ENCODE data around the gene SIRT3.
"Not testable (repeated sequence)": the region's sequence is repeated elsewhere in the genome, so short reads cannot be mapped to it uniquely, and the experiment has no call there.

Gene SIRT3

DNA sequence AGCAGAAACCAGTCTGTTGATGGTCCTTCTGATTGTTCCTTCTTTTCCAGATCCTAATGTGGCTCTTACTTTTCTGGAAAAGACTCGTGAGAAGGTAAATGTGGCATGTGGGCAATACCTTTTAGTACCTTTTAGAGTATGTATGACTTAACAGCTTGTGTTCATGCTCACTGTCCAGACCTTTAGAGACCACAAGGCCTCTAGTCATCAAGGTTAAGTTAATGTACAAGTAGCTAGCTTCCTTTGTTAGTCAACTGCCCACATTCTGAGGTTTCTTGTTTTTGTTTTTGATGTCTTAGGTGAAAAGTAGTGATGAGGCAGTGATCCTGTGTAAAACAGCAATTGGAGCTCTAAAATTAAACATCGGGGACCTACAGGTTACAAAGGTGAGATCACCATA, 8.2 kb upstream of the SIRT3 start:
- DNase-seq, result no peak

DNA sequence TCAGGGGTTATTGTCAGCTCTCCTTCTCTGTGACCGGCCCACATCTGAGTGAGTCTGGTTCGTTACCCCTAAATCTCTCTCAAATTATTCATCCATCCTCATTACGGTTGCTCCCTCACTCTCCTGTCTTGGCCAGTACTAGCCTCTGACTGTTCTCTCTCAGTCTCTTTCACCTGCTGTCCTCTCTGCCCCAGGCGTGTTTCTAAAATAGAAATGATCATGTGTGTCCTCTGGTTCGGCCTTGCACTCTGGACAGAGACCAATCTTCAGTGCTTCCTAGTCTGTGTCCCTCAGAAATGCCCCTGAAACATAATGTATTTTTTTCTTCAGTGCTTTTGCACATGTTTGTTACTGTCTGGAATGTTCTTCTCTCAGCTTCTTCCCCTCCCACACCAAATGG, 5.5 kb upstream of the SIRT3 start:
- no peak for DNase-seq

DNA sequence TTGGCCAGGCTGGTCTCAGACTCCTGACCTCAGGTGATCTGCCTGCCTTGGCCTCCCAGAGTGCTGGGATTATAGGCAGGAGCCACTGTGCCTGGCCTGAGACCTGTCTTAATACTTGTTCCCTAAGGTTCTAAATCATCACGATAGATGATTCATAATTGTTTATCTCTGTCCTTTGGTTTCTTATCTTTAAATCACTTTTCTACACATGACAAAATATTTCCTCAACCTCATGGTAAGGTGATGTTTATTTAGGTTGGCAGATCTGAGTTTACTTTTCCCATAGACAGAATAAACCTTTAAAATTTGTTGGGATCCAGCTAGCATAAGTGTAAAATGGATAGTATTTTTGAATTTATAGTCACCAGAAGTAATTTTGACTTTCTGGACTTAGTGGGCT, 4.2 kb upstream of the SIRT3 start:
- no peak for DNase-seq

DNA sequence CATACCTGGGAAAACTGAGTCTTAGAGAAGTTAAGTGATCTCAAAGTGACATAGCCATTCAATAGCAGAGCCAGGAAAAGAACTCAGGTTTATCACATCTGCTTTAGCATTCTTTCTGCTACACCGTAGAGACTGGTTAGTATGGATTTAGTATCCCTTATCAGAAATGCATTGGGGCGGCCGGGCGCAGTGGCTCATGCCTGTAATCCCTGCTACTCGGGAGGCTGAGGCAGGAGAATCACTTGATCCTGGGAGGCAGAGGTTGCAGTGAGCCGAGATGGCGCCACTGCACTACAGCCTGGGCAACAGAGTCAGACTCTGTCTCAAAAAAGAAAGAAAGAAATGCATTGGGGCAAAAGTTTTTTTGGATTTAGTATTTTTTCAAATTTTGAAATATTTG, 2.2 kb upstream of the SIRT3 start:
- not testable (repeated sequence) for DNase-seq

DNA sequence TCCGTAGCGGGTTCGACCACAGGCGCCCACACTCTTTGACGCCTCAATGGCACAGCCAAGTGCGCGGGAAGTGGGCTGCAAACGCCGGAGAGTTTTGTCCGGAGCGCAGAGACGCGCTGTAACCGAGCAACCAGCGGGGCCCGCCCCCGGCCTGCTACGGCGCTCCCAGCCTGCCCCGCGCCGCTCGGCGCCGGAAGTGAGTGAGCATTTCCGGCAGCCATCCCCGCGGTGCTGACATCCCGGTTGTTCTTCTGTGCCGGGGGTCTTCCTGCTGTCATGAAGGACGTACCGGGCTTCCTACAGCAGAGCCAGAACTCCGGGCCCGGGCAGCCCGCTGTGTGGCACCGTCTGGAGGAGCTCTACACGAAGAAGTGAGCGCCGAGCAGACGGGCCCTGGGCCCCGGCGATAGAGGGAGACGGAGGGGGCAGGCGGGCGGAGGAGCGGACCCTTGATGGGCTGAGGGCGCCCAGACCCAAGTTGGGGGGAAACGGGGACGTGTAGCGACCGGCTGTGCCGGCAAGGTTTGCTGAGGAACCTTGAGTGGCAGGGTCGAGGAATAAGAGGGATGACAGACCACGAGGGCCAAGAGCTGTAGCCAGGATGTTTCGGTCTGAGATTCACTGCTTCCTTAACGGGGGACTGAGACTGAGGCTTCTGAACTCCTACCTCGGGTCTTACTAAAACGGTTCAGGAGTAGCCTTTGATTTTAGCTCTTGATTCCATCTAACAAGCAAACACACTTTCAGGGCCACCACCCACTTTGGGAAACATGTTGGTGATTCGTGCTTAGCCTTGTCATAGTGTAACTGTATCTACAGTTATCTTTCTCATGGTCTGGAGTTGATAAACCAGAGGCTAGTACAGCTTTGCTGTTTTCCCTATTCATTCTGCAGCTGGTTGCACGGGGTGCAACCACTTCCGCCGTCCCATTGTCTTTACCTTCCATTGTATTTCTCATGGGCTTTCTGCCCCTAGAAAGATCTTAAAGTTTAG, 929 bp upstream of the SIRT3 start, which contains the start of gene PSMD13:
PSMD13 (plus strand) TSS at position 203 of the 994 bp plus-strand sequence; CDS start at position 277, 74 bp downstream.
- DNase-seq, result peak in 57 of 58 donors; percentile 31 to 89 (median 78)

DNA sequence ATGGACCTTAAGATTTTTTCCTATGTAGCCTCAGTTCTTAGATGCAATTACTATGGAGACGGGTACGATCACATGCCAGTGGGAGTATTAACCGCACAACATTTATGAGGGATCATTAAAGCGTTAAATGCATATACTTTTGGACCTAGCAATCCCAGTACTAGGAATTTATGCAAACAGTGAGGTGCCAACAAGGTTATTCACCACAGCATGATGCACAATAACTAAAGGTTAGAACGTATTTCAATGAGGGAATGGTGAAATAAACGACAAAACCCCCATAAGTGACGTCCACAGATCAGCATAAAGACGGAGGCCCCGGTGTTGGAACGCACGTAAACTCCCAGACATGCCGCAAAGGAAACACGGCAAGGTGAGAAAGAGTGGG, 539 bp downstream of the SIRT3 start:
- no peak for DNase-seq

DNA sequence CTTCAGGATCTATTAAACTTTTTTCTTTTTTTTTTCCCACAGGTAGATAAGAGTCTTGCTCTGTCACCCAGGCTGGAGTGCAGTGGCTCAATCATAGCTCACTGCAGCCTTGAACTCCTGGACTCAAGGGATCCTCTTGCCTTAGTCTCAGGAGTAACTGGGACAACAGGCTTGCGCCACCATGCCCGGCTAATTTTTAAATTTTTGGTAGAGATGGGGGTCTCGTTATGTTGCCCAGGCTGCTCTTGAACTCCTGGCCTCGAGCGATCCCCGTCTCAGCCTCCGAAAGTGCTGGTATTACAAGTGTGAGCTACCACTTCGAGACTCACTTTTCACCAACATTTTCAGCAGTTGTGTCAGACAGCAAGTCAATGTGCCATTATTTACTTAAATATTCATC, 962 bp downstream of the SIRT3 start:
- DNase-seq, result no peak

DNA sequence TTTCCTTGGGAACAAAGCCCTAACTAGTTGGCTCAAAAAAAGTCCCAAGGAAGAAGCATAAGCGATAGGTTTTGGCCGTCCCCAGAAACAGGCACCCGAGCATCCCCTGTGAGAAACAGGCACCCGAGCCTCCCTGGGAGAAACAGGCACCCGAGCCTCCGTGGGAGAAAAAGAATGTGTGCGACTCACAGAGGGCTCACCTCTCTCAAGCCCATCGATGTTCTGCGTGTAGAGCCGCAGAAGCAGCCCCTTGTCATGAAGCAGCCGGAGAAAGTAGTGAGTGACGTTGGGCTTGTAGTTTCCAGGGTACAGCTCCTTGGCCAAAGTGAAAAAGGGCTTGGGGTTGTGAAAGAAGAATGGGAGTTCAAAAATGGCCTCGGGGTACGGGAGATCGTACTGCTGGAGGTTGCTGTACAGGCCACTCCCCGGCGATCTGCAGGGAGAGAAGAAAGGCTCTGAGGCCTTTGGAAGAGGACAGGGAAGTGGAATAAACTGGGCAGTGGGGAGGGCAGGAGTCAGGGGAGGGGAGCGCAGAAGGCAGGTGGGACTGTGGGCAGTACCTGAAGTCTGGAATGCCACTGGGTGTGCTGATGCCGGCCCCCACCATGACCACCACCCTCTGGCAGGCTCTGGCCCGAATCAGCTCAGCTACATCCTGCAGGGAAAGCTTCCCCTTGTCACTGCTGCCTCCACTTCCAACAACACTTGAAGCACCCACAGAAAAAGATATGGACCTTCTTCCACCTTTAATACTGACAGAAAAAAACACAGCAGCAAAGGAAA, 3.2 kb downstream of the SIRT3 start:
- DNase-seq, result no peak

DNA sequence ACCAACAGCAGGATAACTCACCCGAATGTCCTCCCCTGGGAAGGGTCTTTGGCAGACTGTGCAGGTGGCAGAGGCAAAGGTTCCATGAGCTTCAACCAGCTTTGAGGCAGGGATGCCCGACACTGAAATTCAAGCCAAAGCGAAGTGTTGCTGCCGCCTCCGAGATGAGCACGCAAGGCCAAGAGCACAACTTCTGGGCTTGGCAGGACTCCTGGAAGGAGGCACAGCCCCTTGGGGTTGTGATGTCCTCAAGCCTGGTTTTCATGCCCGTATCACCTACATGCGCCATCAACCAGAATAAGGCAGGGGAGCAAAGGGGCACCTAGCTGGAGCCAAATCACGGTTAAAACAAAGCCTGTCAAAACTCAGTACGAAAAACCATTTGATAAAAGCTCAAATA, 5.7 kb downstream of the SIRT3 start:
- no peak for DNase-seq

DNA sequence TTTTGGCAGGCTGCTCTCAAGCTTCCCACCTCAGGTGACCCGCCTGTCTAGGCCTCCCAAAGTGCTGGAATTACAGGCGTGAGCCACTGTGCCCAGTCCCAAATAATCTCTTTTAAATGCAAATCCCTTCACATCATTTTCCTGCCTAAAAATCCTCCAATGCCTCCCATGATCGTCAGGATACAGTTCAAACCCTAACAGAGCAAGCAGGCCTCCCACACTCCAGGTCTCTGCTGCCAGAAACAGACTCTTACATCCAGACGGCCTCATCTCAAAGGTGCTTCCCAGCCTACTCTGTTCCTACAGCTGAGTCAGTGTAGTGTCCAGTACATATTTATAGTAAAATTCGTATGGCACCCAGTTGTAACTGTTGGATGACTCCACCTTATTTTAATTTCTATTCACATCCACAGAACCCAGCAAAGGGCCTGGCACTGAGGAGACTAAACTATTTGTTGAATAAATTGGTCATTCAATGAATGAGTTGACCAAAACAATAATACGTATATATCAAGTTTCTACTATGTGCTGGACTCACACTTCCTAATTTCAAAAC, 8.2 kb downstream of the SIRT3 start:
- DNase-seq, result peak in 1 of 58 donors; percentile 32

DNA sequence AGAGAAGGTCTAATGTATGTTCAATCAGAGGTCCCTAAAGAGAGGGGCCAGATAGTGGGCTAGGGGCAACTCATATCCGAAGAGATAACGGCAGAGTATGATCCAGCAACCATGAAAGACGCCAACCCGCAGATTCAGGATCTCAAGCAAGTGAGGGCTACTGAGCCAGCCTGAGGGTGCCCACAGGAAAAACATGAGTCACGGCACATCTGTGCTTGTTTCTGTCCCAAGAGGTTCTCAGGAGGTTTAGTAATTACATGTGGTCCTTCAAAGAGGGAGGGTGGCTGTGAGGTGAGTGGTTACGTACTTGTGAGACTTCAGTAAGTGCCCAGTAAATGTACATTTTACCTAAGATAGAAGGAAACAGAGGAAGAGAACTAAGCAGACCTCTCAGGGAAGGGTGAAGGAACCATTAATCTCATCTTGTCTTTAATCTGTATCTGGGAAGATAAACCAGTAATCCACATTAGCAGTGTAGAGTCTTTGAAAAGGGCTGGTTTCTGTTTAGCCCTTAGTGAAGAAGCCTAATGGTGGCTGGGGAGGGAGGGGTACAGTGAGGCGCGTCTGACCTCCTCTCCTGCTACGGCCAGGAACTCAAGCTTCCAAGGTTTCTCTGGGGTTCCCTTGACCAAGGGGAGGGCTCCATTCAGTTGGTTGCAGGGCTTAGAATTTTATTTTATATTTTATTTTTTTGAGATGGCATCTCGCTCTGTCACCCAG, 10.2 kb downstream of the SIRT3 start:
- no peak for DNase-seq

DNA sequence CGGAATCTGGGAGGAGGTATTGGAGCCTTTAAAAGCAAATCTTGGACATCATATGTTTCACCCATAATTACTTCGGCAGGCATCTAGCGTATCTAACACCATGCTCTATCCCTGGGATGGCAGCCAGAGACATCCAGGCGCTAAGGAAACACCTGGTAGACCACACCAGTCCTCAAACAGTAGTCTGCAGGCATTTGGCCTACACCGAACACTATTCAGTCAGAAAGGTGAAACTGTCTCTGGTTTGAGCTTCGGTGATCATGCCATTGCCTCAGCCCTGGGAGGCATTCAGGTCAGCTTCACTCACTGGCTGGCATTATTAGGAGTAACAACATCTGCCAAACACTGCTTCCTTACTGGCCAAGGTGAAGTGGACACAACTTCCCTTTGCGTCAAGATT, 11.7 kb downstream of the SIRT3 start:
- no peak for DNase-seq

DNA sequence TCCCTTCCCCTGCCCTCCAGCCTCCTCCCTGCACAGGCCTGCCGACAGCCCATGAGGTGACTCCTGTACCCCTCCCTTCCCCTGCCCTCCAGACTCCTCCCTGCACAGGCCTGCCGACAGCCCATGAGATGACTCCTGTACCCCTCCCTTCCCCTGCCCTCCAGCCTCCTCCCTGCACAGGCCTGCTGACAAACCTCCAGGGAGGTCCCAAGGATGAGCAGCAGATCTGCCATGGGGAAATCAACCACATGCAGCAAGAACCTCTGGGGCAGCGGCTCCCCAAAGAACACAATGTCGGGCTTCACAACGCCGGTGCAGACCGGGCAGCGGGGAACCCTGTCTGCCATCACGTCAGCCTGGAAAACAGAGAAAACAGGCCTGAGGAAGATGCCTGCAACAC, 12.3 kb downstream of the SIRT3 start:
- DNase-seq, result no peak

DNA sequence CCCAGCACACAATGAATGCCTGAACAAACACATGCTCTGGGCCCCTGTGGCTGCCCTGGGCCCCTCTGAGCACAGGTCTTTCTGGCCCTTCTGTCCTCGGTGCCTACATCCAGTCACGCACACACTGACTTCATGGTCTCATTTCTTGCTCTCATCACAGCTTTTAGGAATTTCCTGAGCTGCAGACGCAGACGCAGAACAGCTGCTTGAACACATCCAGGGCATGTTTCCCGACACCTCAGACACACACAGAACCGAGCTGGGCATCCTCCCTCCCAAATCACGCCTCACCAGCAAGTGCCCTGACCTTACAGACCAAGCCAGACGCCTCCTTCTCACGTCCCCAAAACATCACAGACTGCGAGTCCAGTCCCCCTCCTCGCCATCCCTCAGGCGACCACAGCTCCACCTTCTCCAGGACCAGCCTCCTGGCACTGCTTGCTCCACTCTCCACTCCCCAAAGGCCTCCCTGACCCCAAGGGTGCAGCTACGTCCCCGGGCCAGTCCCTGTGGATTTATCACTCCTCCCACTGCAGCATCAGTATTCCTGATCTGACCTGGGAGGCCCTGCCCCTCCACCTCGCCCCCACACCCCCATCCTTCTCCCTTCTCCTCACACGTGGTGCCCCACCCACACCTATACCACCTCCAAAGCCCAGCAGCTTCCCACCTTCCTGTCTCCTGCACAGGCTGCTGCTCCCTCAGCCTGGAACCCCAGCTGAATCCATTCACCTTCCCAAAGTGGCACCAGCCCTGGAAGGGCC, 12.9 kb downstream of the SIRT3 start:
- no peak for DNase-seq

DNA sequence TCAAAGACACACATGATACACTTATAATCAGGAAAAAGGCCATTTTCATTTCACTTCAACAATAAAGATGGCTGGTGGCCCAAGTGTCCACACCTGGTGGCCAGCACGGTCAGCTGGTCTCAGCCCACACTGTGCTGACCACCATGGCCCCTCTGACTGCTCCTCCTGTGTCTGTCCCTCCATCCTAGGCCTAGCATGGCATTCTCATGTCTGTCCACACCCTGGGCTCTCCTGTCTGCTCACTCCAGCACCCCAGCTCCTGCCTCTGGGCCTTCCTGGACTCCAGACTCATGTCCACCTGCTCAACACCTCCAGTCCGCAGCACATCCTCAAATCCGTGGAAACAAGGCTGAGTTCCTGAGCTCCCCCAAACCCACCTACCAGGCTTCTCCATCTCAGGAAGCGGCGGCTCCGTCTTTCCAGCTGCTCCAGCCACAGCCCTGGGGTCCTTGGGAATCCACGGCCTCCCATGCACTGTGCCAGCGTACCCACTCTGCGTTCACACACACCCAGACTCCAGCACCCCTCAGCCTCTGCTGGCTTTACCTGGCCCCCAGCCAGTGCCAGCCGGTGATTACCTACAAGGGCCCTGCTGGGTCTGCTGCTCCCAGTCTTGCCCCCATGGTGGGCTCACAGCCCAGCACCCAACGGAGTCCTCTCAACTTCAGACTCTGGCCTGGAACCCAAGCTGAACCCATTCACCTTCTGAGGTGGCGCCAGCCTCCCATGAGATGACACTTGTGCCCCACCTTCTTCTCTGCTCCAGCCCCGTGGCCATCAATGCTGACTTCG, 13.9 kb downstream of the SIRT3 start:
- no peak for DNase-seq

DNA sequence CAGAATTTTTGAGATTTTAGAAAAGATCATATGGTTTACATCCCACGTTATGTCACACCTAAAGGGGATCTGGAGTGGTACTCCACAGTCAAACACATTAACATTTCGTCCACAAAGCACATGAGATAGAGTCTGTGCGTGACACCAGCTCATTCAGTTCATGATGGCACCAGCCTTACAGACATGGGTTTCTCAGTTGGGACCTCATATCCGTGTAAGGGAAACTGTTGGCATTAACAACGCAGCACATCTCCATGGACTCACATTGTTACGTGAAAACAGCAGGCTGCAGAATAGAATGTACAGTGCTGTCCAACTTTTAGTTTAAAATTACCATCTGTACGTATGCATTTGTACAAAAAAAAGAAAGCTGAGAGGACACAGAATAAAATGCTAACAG, 14.6 kb downstream of the SIRT3 start:
- peak in 2 of 58 donors; percentile 14 to 29 for DNase-seq

DNA sequence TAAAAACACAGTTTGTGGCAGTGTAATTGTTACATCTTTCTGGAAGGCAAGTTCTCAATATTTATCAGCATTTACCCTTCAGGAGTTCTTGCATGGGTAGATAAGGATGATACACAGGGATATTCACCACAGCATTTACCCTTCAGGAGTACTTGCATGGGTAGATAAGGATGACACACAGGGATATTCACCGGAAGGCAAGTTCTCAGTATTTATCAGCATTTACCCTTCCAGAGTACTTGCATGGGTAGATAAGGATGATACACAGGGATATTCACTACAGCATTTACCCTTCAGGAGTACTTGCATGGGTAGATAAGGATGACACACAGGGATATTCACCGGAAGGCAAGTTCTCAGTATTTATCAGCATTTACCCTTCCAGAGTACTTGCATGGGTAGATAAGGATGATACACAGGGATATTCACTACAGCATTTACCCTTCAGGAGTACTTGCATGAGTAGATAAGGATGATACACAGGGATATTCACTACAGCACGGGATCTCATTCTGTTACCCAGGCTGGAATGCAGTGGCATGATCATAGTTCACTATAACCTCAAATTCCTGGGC, 15.4 kb downstream of the SIRT3 start:
- DNase-seq, result not testable (repeated sequence)

DNA sequence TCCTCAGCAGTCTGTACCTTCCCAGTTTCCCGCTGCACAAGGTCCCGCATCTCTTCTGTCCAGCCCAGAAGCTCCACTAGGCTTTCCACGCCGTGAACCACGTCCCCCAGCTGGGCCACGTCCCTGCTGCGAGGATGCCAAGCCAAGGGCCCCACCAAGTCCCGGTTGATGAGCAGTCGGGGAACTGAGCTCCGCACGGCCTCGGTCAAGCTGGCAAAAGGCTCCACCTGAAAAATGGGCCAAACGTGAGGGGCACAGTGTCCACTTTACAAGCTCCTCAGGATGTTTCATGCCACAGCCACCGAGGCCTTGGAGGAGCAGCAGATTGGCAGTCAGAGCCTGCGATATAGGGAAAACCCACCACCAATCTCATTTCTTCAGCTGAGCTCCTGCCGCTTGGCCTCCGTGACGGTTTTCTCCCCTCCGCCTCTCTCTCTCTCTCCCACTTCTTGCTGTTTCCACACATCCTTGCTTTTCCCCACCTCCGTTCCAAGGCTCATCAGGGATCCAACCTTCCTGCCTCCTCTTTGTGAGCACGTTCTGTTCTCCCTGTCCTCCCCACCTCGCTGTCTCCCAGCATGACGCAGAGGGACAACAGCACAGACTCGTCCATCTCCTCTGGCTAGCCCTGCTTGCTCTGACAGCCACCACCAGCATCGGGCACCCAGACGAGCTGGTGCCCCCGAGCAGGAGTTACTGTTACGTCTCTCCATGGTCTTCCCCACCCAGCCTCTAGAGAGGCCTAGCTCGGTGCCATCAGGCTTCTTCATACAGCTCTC, 17.1 kb downstream of the SIRT3 start:
- DNase-seq, result peak in 1 of 58 donors; percentile 17
